PC-3 (cell line): ENCODE results near the gene SCO1. TPM values are rescaled to one million over a fixed set of nuclear protein-coding genes. Genes with fewer than 3 reads are reported as not detected.

Experiments
- ATAC-seq: fragments of 200-7000 bp; cut with Tn5 transposase; 2 replicates; pipeline ENCODE4 v1.9.1; 2020; ENCODE audit warnings: mild to moderate bottlenecking, moderate library complexity
- BruUV-seq: library from RNA; stranded (reverse); fragments of 400-500 nt; replicated peaks from 2 replicates; lab custom pipeline; 2021; lab: Mats Ljungman, UMichigan
- CTCF ChIA-PET: fragments of 300-600 bp; sonication (Branson Sonifier 250); formaldehyde crosslinking; loops from one replicate; lab custom pipeline; 2022; ENCODE audit warnings: antibody characterized with exemption; lab: Charles Lee
- POLR2A ChIA-PET: fragments of 300-600 bp; sonication (Branson Sonifier 250); formaldehyde crosslinking; loops from one replicate; lab custom pipeline; 2022; ENCODE audit warnings: antibody characterized with exemption; ENCODE audit not compliant: unreplicated experiment; lab: Charles Lee
- DNase-seq: peaks from one replicate; pipeline ENCODE4 v3.0.0-alpha.2; 2015
- H2AFZ ChIP-seq: fragments of 300-600 bp; sonication (generic); 2 replicates; pipeline ENCODE4 v1.6.0; 2016; ENCODE audit warnings: antibody characterized with exemption, low read length
- H3F3A ChIP-seq: fragments of 300-600 bp; sonication (generic); one replicate; pipeline ENCODE4 v1.6.0; 2017; ENCODE audit warnings: antibody characterized with exemption, low read length, control low read depth, mild to moderate bottlenecking; ENCODE audit not compliant: unreplicated experiment
- H3K27ac ChIP-seq: fragments of 300-600 bp; sonication (generic); 2 replicates; pipeline ENCODE4 v1.5.1; 2016; ENCODE audit warnings: mild to moderate bottlenecking, low read length
- H3K27me3 ChIP-seq: fragments of 300-600 bp; sonication (generic); 2 replicates; pipeline ENCODE4 v1.6.1; 2016; ENCODE audit warnings: low read length, mixed read lengths
- H3K36me3 ChIP-seq: fragments of 300-600 bp; sonication (generic); 2 replicates; pipeline ENCODE4 v1.6.1; 2016; ENCODE audit warnings: low read depth, mixed run types, low read length, mixed read lengths
- H3K4me1 ChIP-seq: fragments of 300-600 bp; sonication (generic); 2 replicates; pipeline ENCODE4 v1.5.1; 2016; ENCODE audit warnings: low read length; ENCODE audit not compliant: insufficient read depth
- H3K4me2 ChIP-seq: fragments of 300-600 bp; sonication (generic); 2 replicates; pipeline ENCODE4 v1.6.0; 2016; ENCODE audit warnings: low read length
- H3K4me3 ChIP-seq: fragments of 300-600 bp; sonication (generic); 2 replicates; pipeline ENCODE4 v1.5.1; 2016; ENCODE audit warnings: mild to moderate bottlenecking, low read length, mixed read lengths
- H3K79me2 ChIP-seq: fragments of 300-600 bp; sonication (generic); 2 replicates; pipeline ENCODE4 v1.6.1; 2017; ENCODE audit warnings: low read length, mixed read lengths
- H3K9ac ChIP-seq: fragments of 300-600 bp; sonication (generic); 2 replicates; pipeline ENCODE4 v1.6.0; 2016; ENCODE audit warnings: mild to moderate bottlenecking, low read length
- H3K9me2 ChIP-seq: fragments of 300-600 bp; sonication (generic); replicated peaks from 2 replicates; pipeline ENCODE4 v1.6.1; 2016; ENCODE audit warnings: mixed run types, low read length, mixed read lengths
- H3K9me3 ChIP-seq: fragments of 300-600 bp; sonication (generic); 2 replicates; pipeline ENCODE4 v1.6.1; 2016; ENCODE audit warnings: low read length, mixed read lengths
- H4K20me1 ChIP-seq: fragments of 300-600 bp; sonication (generic); 2 replicates; pipeline ENCODE4 v1.6.1; 2016; ENCODE audit warnings: low read length, mixed read lengths
- CTCF ChIP-seq: fragments of 300-600 bp; sonication (generic); conservative IDR thresholded peaks from 2 replicates; pipeline ENCODE4 v1.5.1; 2017; ENCODE audit warnings: antibody characterized with exemption, low read depth, mild to moderate bottlenecking, low read length
- EZH2 ChIP-seq: fragments of 300-600 bp; sonication (generic); IDR thresholded peaks from one replicate; pipeline ENCODE4 v1.6.1; 2017; ENCODE audit warnings: antibody characterized with exemption, mild to moderate bottlenecking, low read length; ENCODE audit not compliant: unreplicated experiment
- EZH2phosphoT487 ChIP-seq: fragments of 300-600 bp; sonication (generic); IDR thresholded peaks from 2 replicates; pipeline ENCODE4 v1.6.1; 2018; ENCODE audit warnings: mild to moderate bottlenecking, antibody characterized with exemption, low read length, borderline replicate concordance
- intact Hi-C: fragments of 100-400 bp; cut with micrococcal nuclease; formaldehyde crosslinking; loops from 2 replicates; pipeline ENCODE4 v1.9.0; 2023
- total RNA-seq: library from RNA; depleted of rRNA; stranded (reverse); fragments of >200 nt; gene quantifications from 2 replicates; pipeline ENCODE4 v1.2.3, GENCODE V29; 2014

Gene SCO1
- total RNA-seq, 1 experiment from 2014 or later, result 59.7 TPM

GRCh38 chr17:10657879-10658278, 39.5 kb downstream of the SCO1 start:
- POLR2A ChIA-PET, result no interaction called here
- CTCF ChIA-PET, result no interaction called here

GRCh38 chr17:10657148-10657547, 40.2 kb downstream of the SCO1 start, which contains the start of gene MYH3:
Gene MYH3 (minus strand): TSS chr17:10657309. CDS start chr17:10655064, 2,245 bp downstream.
- intact Hi-C loops, result no loop called here

More at GRCh38 chr17:10657879-10658278, 39.5 kb downstream of the SCO1 start:
- Histone ChIP-seq H3K4me3 (no peak overlapping the region), H3K9me3 (no peaks in the 10 kb centered on the region), H3K9ac (no peak overlapping the region), H2AFZ (no peak overlapping the region), H3K4me2 (no peak overlapping the region), H3F3A (no peaks in the 10 kb centered on the region), H3K27ac (no peak overlapping the region), H3K9me2 (no peaks in the 10 kb centered on the region), H3K27me3 (no peaks in the 10 kb centered on the region), H3K79me2 (no peaks in the 10 kb centered on the region), H3K4me1 (no peaks in the 10 kb centered on the region), H3K36me3 (no peaks in the 10 kb centered on the region), H4K20me1 (no peaks in the 10 kb centered on the region)
- ATAC-seq (no peak), DNase-seq (no peak)
- no peak for TF ChIP-seq EZH2phosphoT487
- TF ChIP-seq EZH2, result no peak
- TF ChIP-seq CTCF, result no peak
- no TSS peak for BruUV-seq
- intact Hi-C loops, result no loop called here

More at GRCh38 chr17:10657148-10657547, 40.2 kb downstream of the SCO1 start, which contains the start of gene MYH3:
- no TSS peak for BruUV-seq
- no peaks in the 10 kb centered on the region for H3K79me2 ChIP-seq
- ATAC-seq (no peak), DNase-seq (no peak)
- H3K9me3 ChIP-seq, result no peaks in the 10 kb centered on the region
- H3K4me1 ChIP-seq, result no peaks in the 10 kb centered on the region
- H3F3A ChIP-seq, result no peaks in the 10 kb centered on the region
- H3K27me3 ChIP-seq, result no peaks in the 10 kb centered on the region
- H3K9ac ChIP-seq, result no peak within 1 kb of the TSS
- H2AFZ ChIP-seq, result no peak within 1 kb of the TSS
- POLR2A ChIA-PET, result no interaction called here
- no peaks in the 10 kb centered on the region for H3K9me2 ChIP-seq
- CTCF ChIA-PET, result no interaction called here
- no peak within 1 kb of the TSS for H3K27ac ChIP-seq
- H4K20me1 ChIP-seq, result no peaks in the 10 kb centered on the region
- TF ChIP-seq EZH2 (no peak), EZH2phosphoT487 (no peak), CTCF (no peak)
- H3K36me3 ChIP-seq, result no peaks in the 10 kb centered on the region
- H3K4me2 ChIP-seq, result no peak within 1 kb of the TSS
- no peak within 1 kb of the TSS for H3K4me3 ChIP-seq
